Activated CD4-positive, alpha-beta T cell treated with anti-CD3 and anti-CD28 coated beads, Interleukin-2, amount 50 U/mL, for 1 hour (primary cell): ENCODE data around the gene CEBPA.
"Not testable (repeated sequence)": the region's sequence is repeated elsewhere in the genome, so short reads cannot be mapped to it uniquely, and the experiment has no call there.

Experiments used
- DNase-seq: peaks from one replicate; pipeline ENCODE4 v3.0.0-alpha.2; 2020

Gene CEBPA

DNA sequence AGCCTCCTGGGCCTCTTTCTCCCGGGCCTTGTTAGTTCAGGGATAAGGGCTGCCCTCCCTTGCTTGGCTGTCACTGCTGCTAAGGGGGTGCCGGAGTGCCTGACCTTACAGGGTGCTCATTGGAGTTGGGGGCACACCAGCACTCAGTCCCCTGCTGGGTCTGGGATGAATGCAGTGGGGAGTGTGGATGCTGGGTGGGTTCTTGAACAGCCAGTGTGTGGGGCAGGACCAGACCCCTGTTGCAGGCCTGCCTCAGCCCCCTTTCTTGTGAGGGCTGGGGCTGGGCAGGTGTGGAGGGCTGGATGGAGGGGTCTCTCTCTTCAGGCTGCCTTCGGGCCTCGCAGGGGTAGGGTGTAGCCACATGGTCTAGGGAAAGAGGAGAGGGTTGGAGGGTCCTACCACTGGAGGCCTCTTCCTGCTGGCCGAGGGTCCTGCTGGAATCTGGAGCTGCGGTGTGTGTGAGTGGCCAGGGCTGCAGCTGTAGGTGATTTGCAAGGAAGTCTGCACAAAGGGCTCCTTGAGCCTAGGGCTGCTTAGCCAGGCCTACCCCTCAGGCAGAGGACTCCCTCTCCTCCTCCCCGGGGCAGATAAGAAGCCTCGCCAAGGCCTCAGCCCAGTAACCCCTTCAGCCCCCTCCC, 3.2 kb downstream of the CEBPA start:
- DNase-seq: no peak

GRCh38 chr19:33298146-33298911, 4.0 kb downstream of the CEBPA start:
- DNase-seq: no peak

GRCh38 chr19:33297401-33298145, 4.8 kb downstream of the CEBPA start:
- DNase-seq: no peak

GRCh38 chr19:33296488-33296971, 5.8 kb downstream of the CEBPA start:
- DNase-seq: no peak

DNA sequence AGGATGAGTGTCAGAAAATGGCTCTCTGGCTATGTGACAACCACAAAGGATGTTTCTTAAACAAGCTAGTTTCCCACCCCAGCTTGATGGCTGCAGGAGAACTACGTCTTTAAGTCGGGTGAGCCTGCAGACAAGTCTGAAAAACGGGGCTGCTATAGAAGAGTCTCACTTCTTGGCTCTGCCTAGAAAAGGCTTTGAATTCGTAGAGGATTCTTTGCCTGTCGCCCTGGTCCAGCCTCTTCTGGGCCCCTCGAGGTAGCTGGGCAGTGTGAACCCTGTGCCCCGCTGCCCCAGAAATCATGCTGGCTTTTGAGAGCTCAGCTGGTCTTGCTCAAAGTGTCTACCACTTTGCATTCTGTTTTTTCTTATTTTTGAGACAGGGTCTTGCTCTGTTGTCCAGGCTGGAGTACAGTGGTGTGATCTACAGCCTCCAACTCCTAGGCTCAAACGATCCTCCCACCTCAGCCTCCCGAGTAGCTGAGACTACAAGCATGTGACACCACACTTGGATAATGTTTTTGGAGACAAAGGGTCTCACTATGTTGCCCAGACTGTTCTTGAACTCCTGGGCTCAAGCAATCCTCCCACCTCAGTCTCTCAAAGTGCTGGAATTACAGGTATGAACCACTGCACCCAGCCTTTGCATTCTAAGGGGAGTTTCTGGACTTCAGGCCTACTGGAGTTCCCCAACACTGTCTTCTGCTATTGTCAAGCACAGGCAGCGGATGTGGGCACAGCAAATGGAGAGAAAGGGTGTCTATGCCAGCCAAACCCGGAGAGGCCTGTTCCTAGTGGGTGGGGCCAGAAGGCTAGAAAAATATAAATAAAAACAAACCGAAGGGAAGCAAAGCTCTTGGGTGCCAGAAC, 6.5 kb downstream of the CEBPA start:
- DNase-seq: no peak

DNA sequence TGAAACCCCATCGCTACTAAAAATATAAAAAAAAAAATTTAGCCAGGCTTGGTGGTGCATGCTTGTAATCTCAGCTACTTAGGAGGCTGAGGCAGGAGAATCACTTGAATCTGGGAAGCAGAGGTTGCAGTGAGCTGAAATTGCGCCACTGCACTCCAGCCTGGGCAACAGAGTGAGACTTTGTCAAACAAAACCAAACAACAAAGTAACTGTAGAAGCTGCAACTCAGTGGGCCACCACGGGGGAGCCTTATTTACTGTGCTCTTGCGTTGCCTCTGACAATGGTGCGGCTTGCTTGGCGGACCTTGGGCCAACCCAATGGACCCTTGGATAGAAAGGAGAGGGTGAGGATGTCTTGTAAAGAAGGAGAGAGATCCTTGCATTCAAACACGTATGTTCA, 7.3 kb downstream of the CEBPA start:
- DNase-seq: not testable (repeated sequence)

GRCh38 chr19:33294058-33294798, 8.1 kb downstream of the CEBPA start:
- DNase-seq: no peak

GRCh38 chr19:33293255-33294057, 8.9 kb downstream of the CEBPA start:
- DNase-seq: no peak

DNA sequence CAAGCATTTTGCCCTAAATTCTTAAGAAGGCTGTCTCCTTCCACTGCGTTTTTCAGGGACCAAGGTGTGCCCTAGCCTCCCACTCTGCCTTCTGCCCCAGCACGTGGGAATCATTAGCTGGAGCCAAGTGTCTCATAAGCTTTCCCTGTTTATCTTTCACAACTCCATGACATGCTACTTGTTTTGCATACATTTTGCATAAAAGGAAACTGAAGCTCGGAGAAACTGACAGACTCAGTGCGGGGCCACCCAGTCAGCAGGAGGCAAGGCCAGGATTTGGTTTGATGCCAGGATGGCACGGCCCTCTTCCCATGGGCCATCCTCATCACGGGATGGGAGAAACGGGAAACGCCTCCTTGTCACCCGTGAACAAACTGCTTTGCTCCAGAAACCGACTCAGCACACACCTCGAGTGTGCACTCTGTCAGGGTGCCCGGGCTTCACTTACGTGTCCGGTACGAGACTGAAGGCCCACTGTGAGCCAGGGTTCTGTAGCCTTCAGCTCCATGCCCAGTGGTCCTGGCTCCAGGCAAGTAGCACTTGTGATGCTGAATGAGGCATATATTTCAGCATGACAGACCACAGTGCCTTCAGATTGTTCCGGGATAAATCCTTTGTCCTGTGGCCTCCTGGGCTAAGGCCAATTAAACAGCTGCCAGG, 9.6 kb downstream of the CEBPA start:
- DNase-seq: no peak

DNA sequence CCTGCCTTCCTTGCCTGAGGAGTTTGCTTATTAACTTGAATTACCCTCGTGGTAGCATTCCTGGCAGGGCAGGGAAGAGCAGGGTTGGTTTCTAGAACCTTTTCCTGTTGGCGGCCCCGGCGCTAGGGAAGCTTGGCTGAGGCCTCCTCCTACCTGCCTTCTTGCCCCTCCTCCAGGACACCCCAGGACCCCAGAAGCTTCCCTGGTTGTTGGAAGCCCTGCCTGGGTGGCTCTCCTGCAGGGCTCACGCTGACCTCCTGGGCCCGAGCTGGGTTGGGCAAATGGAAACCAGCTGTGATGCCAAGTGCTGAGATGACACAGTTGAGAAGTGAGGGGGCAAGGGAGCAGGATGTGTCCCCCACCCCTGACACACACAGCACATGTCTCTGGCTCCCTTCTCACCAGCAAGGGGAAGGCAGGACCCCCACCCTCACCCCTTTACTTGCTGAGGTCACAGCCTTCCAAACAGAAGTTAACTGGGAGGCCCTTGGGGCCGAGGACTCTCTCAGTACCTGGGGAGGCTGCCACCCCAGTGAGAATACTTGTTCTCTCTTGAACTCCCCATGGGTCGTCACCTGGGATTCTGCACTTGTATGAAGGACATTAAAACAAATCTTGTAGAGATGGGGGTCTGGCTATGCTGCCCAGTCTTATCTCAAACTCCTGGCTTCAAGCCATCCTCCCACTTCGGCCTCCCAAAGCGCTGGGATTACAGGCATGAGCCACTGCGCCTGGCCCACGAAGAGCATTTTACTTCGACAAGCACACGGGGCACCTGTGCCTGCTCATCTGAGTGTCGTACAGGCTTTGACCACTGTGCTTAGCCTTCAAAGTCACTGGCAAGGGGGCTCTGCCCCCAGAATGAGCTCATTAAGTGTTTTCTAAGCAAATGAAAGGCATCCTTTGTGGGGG, 10.5 kb downstream of the CEBPA start:
- no peak for DNase-seq

- no peak for DNase-seq
These were observed 11.2 kb downstream of the CEBPA start for GRCh38 chr19:33290956-33291622.

DNA sequence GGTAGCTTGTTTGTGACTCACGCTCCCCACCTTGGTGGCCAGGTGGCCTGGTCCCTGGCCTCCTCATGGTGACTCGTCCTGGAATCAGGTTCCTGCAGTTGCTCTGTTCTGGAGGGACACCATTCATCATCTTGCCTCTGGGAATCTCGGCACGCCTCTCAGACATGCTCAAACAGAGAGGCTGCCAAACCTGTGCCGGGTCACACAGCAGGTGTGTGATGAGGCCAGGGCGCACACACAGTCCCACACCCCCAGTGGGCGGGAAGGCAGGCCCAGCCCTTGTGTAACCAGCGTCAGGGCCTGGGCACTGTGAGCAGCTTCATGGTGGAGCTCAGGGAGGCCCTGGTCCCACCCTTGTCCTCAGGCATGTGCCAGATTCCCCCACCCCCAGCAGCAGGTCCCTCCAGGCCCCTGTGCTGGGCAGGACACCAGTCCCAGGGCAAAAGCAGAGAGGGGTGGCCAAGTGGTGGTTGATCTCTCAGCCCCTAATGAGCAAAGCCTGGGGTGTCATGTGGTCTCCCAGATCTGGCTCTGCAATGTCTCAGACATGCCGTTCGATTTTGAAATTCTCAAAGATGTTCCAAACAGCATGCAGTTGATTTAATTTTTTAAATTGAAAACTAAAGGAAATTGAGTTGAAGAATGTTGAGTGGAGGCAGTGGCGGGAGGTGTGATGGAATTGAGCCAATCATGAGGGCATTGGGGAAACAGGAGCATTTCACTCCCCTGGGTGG, 12.1 kb downstream of the CEBPA start:
- DNase-seq: no peak

- no peak for DNase-seq
These were observed 13.1 kb downstream of the CEBPA start for GRCh38 chr19:33289261-33289660.

DNA sequence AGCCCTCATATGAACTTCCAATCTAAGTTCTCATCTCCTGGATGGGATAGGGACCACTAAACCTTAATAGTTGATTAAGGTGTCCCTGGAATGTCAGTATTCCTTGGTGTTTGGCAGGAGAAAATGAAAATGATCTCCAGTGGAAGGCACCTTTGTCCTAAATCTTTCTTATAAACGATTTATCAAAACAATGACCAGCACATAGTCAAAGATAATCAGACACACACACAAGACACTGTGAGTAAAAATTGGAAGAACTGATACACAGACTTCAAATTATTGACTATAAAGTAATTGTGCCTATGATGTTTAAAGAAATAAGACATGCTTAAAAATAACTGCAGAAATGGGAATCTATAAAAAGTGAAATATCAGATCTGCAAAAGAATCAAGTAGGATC, 13.7 kb downstream of the CEBPA start:
- no peak for DNase-seq

DNA sequence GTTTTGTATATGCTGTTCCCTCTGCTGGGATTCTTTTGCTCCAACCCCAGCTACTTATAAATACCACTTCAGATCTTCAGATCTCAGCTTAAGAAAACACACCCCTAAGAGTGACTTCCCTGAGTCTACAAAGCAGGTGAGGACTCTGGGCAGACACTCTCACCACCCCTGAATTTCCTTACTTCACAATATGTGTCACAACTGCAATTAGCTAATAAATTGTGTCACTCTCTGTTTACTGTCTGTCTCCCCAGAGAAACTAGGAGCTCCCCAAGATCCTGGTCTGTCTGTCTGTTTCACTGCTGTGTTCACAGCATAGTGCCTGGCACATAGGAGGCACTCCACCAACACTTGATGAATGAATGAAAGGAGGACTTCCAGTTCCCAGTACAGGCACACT, 14.4 kb downstream of the CEBPA start:
- DNase-seq: no peak

GRCh38 chr19:33287438-33287837, 14.9 kb downstream of the CEBPA start:
- DNase-seq: no peak

DNA sequence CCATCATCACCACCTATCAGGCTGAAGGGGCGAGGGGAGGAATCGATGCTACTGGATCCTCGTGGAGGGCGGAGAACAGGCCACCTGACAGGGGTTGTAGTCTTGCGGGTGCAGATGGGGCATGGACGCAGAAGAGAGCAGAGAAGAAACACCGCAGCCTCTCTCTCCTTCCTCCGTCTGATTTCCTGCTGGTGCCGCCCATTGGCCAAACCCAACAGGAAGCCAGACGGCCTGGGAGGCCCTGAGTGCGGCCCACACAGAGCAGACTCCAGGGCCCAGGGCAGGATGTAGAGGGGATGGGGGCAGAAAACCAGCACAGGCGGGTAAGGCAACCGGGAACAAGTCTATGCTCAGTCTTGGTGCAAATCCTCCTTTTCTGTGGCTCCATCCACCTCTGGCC, 15.4 kb downstream of the CEBPA start:
- DNase-seq: no peak

DNA sequence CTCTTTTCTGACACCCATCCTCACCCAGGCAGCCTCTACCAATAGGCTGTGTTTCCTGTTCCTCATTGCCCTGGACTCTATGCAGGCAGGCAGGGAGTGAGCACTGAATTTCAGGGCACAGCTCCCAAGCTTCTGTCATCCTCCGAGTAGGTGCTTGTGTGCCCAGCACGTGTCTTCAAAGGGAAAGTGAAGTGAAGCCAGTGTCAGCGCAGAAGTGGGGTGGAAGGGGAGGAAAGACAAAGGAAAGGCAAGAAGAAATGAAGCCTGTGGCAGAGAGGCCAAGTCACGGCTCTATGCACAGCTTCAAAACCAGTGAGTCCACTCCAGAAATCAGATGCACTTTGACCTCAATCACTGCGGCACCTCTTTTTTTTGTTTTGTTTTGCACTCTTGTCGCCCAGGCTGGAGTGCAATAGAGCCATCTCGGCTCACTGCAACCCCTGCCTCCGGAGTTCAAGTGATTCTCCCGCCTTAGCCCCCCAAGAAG, 16.9 kb downstream of the CEBPA start:
- DNase-seq: no peak
